ENCODE data around the gene AHCYL2.
A peak's percentile ranks its signal among the peaks of the same experiment; 100 is the strongest.
"Not testable (repeated sequence)": the region's sequence is repeated elsewhere in the genome, so short reads cannot be mapped to it uniquely, and the experiment has no call there.

The AHCYL2 gene

DNA sequence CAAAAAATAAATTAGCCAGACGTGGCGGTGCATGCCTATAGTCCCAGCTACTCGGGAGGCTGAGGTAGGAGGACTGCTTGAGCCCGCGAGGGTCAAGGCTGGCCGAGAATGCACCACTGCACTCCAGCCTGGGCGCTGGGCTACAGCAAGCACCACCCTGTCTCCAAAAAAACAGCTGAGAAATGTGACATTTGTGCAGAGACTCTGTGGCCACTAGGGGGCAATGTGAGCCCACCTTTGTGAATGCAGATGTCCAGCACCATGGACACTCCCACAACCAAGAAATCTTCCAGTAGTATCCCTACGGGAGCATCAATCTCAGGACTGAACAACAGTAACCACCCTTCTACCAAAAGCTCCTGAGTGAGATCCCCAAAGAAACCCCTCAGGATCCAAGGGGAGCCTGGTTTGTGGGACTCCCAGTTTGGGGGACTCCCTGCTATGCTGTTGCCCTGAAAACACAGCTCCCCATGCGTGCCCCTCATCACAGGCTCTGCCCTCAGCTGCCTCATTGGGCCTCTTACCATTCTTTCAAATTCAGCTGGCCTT is 6.2 kb upstream of the AHCYL2 start:
- TF ChIP-seq, protein P1, sequence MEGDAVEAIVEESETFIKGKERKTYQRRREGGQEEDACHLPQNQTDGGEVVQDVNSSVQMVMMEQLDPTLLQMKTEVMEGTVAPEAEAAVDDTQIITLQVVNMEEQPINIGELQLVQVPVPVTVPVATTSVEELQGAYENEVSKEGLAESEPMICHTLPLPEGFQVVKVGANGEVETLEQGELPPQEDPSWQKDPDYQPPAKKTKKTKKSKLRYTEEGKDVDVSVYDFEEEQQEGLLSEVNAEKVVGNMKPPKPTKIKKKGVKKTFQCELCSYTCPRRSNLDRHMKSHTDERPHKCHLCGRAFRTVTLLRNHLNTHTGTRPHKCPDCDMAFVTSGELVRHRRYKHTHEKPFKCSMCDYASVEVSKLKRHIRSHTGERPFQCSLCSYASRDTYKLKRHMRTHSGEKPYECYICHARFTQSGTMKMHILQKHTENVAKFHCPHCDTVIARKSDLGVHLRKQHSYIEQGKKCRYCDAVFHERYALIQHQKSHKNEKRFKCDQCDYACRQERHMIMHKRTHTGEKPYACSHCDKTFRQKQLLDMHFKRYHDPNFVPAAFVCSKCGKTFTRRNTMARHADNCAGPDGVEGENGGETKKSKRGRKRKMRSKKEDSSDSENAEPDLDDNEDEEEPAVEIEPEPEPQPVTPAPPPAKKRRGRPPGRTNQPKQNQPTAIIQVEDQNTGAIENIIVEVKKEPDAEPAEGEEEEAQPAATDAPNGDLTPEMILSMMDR (conservative IDR thresholded peaks at IDR 0.05; ENCODE audit: control insufficient read depth, insufficient read depth, low read depth, low read length) = peak; percentile 89
- peak; percentile 79 for DNase-seq (ENCODE audit: low read depth)
- H3K4me3 ChIP-seq (ENCODE audit: control insufficient read depth, low read depth, low read length) = no peak overlapping the region

DNA sequence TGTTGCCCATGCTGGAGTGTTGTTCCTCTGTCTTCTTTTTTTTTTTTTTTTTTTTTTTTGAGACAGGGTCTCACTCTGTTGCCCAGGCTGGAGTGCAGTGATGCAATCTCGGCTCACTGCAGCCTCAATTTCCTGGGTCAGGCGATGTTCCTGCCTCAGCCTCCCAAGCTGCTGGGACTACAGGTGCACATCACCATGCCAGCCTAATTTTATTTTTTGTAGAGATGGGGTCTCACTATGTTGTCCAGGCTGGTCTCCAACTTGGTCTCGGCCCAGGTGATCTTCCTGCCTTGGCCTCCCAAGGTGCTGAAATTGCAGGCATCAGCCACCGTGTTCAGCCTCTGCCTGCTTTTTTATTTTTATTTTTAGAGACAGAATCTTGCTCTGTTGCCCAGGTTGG is 5.7 kb upstream of the AHCYL2 start:
- not testable (repeated sequence) for DNase-seq (ENCODE audit: low read depth); H3K4me3 ChIP-seq (ENCODE audit: control insufficient read depth, low read depth, low read length)

- TF ChIP-seq, protein P1 (conservative IDR thresholded peaks at IDR 0.05; ENCODE audit: control insufficient read depth, insufficient read depth, low read depth, low read length) = no peak
- no peak for DNase-seq (ENCODE audit: low read depth)
- H3K4me3 ChIP-seq (ENCODE audit: control insufficient read depth, low read depth, low read length) = no peak overlapping the region
These were observed 2.8 kb upstream of the AHCYL2 start for GRCh38 chr7:129222064-129222463.

DNA sequence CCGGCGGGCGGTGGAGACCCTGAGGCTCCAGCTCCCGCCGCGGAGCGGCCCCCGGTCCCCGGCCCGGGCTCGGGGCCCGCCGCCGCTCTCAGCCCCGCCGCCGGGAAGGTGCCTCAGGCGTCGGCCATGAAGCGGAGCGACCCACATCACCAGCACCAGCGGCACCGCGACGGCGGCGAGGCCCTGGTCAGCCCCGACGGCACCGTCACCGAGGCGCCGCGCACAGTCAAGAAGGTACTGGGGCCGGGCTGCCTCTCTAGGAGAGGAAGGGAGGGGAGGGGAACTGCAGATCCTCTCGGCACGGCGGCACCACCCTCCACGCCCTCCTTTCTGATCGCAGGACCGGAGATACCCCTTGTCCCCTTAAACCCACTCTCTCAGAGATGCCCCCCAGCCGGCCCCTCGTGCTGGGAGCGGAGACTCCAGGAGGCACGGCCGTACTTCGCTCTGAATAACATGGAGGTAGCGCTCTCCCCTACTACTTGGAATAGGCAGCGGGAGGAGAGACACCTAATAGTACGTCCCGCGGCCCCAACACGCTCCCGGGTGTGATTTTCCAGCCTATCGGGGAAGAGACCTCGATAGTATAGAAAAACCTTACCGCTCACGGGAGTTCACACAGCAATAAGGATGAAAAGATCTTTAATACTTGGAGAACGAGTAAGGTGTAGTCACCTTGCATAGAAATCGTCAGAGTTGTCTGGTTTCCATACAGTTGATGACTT is 538 bp downstream of the AHCYL2 start:
- TF ChIP-seq, protein P1 (conservative IDR thresholded peaks at IDR 0.05; ENCODE audit: control insufficient read depth, insufficient read depth, low read depth, low read length) = no peak
- H3K4me3 ChIP-seq (ENCODE audit: control insufficient read depth, low read depth, low read length) = peak overlapping the region; percentile 80
- peak; percentile 14 for DNase-seq (ENCODE audit: low read depth)

DNA sequence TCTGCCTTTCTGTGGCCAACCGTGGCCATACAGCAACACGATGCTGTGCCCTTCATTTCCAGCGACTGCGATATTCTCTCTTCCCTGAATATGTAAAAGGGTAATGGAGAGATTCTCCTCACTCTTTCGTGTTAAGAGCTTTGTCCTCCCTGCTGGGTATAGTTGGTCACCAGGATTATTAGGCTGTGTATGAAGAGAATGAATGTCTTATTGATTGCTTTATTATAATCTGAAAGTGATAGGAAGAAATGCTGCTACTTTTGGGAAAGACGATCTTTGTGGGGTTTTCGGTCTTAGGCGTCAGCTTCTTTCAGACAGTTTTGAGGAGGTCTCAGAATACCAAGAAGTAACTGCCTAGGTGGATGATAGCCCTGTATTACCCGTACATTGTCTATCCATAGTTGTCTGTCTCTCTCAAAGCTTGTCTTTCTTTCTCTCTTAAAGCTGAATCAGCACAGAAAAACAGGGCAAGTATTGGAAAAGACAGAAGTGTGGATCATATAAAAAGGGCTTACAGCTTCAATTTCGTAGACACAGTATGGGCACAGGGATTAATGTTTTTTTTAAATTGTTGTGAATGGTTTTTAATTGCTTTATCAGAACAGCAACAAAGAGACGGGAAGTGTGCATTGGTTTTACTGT is 1.2 kb downstream of the AHCYL2 start:
- DNase-seq (ENCODE audit: low read depth) = peak; percentile 8
- TF ChIP-seq, protein P1 (conservative IDR thresholded peaks at IDR 0.05; ENCODE audit: control insufficient read depth, insufficient read depth, low read depth, low read length) = no peak
- peak overlapping the region; percentile 80 for H3K4me3 ChIP-seq (ENCODE audit: control insufficient read depth, low read depth, low read length)

- no peak for DNase-seq (ENCODE audit: low read depth)
- no peak overlapping the region for H3K4me3 ChIP-seq (ENCODE audit: control insufficient read depth, low read depth, low read length)
- TF ChIP-seq, protein P1 (conservative IDR thresholded peaks at IDR 0.05; ENCODE audit: control insufficient read depth, insufficient read depth, low read depth, low read length) = no peak
These were observed 3.1 kb downstream of the AHCYL2 start for GRCh38 chr7:129227646-129228578.
